Hepatocyte (in vitro differentiated cells): ENCODE results near the gene PDIA3. TPM values are rescaled to one million over a fixed set of nuclear protein-coding genes. Genes with fewer than 3 reads are reported as not detected.
A peak's percentile ranks its signal among the peaks of the same experiment; 100 is the strongest.

ENCODE experiments used
- DNase-seq: peaks from one replicate; pipeline ENCODE4 v3.0.0-alpha.2; 2016; ENCODE audit warnings: low spot score
- H2AFZ ChIP-seq: fragments of 200-600 bp; sonication (generic); 2 replicates; pipeline ENCODE4 v1.6.0; 2016; ENCODE audit warnings: antibody characterized with exemption, mild to moderate bottlenecking
- H3K27ac ChIP-seq: fragments of 200-600 bp; sonication (generic); 2 replicates; pipeline ENCODE4 v1.5.1; 2016; ENCODE audit warnings: mild to moderate bottlenecking
- H3K27me3 ChIP-seq: fragments of 200-600 bp; sonication (generic); 2 replicates; pipeline ENCODE4 v1.6.1; 2016
- H3K36me3 ChIP-seq: fragments of 200-600 bp; sonication (generic); replicated peaks from 2 replicates; pipeline ENCODE4 v1.5.1; 2016; ENCODE audit warnings: low read depth; ENCODE audit not compliant: insufficient read depth
- H3K4me1 ChIP-seq: fragments of 200-600 bp; sonication (generic); 2 replicates; pipeline ENCODE4 v1.5.1; 2016; ENCODE audit warnings: mild to moderate bottlenecking, moderate library complexity; ENCODE audit not compliant: insufficient read depth
- H3K4me2 ChIP-seq: fragments of 200-600 bp; sonication (generic); 2 replicates; pipeline ENCODE4 v1.6.0; 2016
- H3K4me3 ChIP-seq: fragments of 200-600 bp; sonication (generic); 2 replicates; pipeline ENCODE4 v1.5.1; 2016; ENCODE audit warnings: mild to moderate bottlenecking
- H3K79me2 ChIP-seq: fragments of 200-600 bp; sonication (generic); 2 replicates; pipeline ENCODE4 v1.6.0; 2017; ENCODE audit warnings: mild to moderate bottlenecking
- H3K9me2 ChIP-seq: fragments of 200-600 bp; sonication (generic); replicated peaks from 2 replicates; pipeline ENCODE4 v1.6.0; 2017; ENCODE audit warnings: mild to moderate bottlenecking; ENCODE audit not compliant: insufficient read depth
- H3K9me3 ChIP-seq: fragments of 200-600 bp; sonication (generic); 2 replicates; pipeline ENCODE4 v1.5.1; 2016; ENCODE audit warnings: low read depth, mild to moderate bottlenecking
- H4K20me1 ChIP-seq: fragments of 200-600 bp; sonication (generic); 2 replicates; pipeline ENCODE4 v1.6.0; 2016; ENCODE audit warnings: mild to moderate bottlenecking; ENCODE audit not compliant: insufficient read depth, poor library complexity, severe bottlenecking
- EZH2 ChIP-seq: fragments of 200-600 bp; sonication (generic); IDR thresholded peaks from 2 replicates; pipeline ENCODE4 v1.6.1; 2016; ENCODE audit warnings: antibody characterized with exemption, mild to moderate bottlenecking, borderline replicate concordance
- EZH2phosphoT487 ChIP-seq: fragments of 200-600 bp; sonication (generic); IDR thresholded peaks from one replicate; pipeline ENCODE4 v1.6.1; 2018; ENCODE audit warnings: antibody characterized with exemption, mild to moderate bottlenecking, low read depth, moderate library complexity; ENCODE audit not compliant: unreplicated experiment, severe bottlenecking
- WGBS: methylation state at CpG from one replicate; pipeline ENCODE4 v1.1.6; 2016; ENCODE audit warnings: low lambda C conversion rate; ENCODE audit errors: missing lambda C conversion rate; 5-methylcytosine and 5-hydroxymethylcytosine counted together
- polyA plus RNA-seq: library from polyadenylated mRNA; unstranded; fragments of >200 nt; fragmentation: Nextera tagmentation; extraction: Ambion mirVana; gene quantifications from 2 replicates; pipeline ENCODE4 v1.2.1, GENCODE V29; 2016
- total RNA-seq: library from RNA; depleted of rRNA; stranded (reverse); fragments of >200 nt; gene quantifications from 2 replicates; pipeline ENCODE4 v1.2.3, GENCODE V29; 2014
- TF ChIP-seq, protein P1 (sequence below): fragments of 200-600 bp; sonication (generic); IDR thresholded peaks from 2 replicates; pipeline ENCODE4 v1.5.1; 2016; ENCODE audit warnings: antibody characterized with exemption, mild to moderate bottlenecking; ENCODE audit not compliant: poor library complexity

The PDIA3 gene
- total and polyA plus RNA-seq, 2 experiments from 2014 or later: 496 to 1,358 TPM

DNA sequence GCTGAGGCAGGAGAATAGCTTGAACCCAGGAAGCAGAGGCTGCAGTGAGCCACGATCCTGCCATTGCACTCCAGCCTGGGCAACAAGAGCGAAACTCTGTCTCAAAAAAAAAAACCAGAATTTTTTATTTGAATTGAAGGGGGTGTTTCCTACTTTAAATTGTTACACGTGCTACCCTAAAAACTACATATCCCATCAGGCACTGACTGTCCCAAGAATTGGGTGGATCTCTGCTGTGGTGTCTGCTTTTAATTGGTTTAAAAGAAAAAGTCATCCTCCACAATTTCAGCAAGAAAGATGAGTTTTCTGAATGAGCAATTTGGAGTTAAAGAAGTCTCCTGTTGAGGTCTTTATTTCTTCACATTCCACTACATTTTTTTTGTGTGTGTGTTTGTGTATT, 2.1 kb downstream of the PDIA3 start:
- Histone ChIP-seq H3K27ac (no peak overlapping the region), H3K9me2 (no peaks in the 10 kb centered on the region), H3K36me3 (no peaks in the 10 kb centered on the region), H3K9me3 (no peaks in the 10 kb centered on the region), H3K4me1 (peaks cover 34% of the 10 kb centered on the region), H2AFZ (no peak overlapping the region), H3K4me3 (peak overlapping the region; percentile 1), H3K79me2 (peaks cover 74% of the 10 kb centered on the region), H4K20me1 (peaks cover 62% of the 10 kb centered on the region), H3K27me3 (no peaks in the 10 kb centered on the region), H3K4me2 (peak overlapping the region; percentile 80)
- TF ChIP-seq EZH2 (no peak), EZH2phosphoT487 (no peak)
- TF ChIP-seq, protein P1, sequence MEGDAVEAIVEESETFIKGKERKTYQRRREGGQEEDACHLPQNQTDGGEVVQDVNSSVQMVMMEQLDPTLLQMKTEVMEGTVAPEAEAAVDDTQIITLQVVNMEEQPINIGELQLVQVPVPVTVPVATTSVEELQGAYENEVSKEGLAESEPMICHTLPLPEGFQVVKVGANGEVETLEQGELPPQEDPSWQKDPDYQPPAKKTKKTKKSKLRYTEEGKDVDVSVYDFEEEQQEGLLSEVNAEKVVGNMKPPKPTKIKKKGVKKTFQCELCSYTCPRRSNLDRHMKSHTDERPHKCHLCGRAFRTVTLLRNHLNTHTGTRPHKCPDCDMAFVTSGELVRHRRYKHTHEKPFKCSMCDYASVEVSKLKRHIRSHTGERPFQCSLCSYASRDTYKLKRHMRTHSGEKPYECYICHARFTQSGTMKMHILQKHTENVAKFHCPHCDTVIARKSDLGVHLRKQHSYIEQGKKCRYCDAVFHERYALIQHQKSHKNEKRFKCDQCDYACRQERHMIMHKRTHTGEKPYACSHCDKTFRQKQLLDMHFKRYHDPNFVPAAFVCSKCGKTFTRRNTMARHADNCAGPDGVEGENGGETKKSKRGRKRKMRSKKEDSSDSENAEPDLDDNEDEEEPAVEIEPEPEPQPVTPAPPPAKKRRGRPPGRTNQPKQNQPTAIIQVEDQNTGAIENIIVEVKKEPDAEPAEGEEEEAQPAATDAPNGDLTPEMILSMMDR: no peak
- no peak for DNase-seq
- 80% methylated on average over 3 of the region's 3 CpGs for WGBS

DNA sequence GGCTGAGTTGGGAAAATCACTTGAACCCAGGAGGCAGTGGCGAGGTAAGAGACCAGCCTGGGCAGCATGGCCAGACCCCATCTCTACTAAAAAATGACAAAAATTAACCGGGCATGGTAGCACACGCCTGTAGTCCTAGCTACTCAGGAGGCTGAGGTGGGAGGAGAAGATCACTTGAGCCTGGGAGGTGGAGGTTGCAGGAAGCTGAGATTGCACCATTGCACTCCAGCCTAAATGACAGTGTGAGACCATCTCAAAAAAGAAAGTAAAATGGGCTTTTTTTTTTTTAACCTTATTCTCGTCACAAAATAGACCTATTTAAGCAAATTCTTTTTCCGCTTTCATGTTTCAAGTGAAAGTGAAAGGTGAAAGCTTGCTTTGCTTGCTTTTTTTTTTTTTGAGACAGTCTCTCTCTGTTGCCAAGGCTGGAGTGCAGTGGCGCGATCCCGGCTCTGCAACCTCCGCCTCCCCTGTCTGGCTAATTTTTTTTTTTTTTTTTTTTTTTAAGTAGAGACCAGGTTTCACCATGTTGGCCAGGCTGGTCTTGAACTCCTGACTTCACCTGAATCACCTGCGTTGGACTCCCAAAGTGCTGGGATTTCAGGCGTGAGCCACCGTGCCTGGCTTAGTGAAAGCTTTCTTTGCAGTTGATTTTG, 3.6 kb downstream of the PDIA3 start:
- Histone ChIP-seq H2AFZ (no peak overlapping the region), H3K4me1 (peaks cover 34% of the 10 kb centered on the region), H3K27ac (no peak overlapping the region), H3K4me2 (peak overlapping the region; percentile 80), H3K36me3 (no peaks in the 10 kb centered on the region), H3K79me2 (peaks cover 89% of the 10 kb centered on the region), H3K4me3 (no peak overlapping the region), H3K27me3 (no peaks in the 10 kb centered on the region), H3K9me2 (no peaks in the 10 kb centered on the region), H4K20me1 (peaks cover 77% of the 10 kb centered on the region), H3K9me3 (no peaks in the 10 kb centered on the region)
- WGBS: 91% methylated on average over 12 of the region's 12 CpGs
- no peak for DNase-seq
- no peak for TF ChIP-seq EZH2phosphoT487
- TF ChIP-seq, protein P1: no peak

DNA sequence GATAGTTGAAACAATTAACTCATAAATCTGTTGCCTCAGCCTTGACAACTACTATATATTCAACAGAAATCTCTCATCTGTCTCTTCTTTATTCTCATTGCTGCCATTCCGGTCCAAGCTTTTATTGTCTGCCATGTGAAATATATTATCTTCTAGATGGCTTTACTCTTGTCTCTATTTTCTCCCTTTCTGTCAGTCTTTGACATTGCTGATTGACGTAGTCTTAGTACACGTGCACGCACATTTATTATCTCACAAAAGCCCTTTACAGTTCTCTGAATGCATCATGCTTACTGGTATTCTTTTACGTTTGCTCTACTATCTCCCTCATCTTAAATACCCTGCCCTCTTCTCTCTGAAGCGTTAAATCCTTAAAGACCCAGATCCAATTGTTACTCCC, 5.6 kb downstream of the PDIA3 start:
- DNase-seq: no peak
- Histone ChIP-seq H3K4me2 (peak overlapping the region; percentile 19), H3K79me2 (peaks cover 100% of the 10 kb centered on the region), H3K9me3 (no peaks in the 10 kb centered on the region), H3K27ac (no peak overlapping the region), H3K27me3 (no peaks in the 10 kb centered on the region), H2AFZ (no peak overlapping the region), H3K9me2 (no peaks in the 10 kb centered on the region), H3K4me1 (peaks cover 30% of the 10 kb centered on the region), H4K20me1 (peaks cover 94% of the 10 kb centered on the region), H3K36me3 (no peaks in the 10 kb centered on the region), H3K4me3 (no peak overlapping the region)
- 78% methylated on average over 6 of the region's 6 CpGs for WGBS
- no peak for TF ChIP-seq EZH2phosphoT487
- TF ChIP-seq EZH2: no peak
- TF ChIP-seq, protein P1: no peak
